Medulla oblongata (tissue), 1 donor: ENCODE measurements around the gene CDKL1.

Source experiments
- DNase-seq: peaks from one replicate; pipeline ENCODE4 v3.0.0-alpha.2; 2015; ENCODE audit errors: extremely low spot score

Gene CDKL1

DNA sequence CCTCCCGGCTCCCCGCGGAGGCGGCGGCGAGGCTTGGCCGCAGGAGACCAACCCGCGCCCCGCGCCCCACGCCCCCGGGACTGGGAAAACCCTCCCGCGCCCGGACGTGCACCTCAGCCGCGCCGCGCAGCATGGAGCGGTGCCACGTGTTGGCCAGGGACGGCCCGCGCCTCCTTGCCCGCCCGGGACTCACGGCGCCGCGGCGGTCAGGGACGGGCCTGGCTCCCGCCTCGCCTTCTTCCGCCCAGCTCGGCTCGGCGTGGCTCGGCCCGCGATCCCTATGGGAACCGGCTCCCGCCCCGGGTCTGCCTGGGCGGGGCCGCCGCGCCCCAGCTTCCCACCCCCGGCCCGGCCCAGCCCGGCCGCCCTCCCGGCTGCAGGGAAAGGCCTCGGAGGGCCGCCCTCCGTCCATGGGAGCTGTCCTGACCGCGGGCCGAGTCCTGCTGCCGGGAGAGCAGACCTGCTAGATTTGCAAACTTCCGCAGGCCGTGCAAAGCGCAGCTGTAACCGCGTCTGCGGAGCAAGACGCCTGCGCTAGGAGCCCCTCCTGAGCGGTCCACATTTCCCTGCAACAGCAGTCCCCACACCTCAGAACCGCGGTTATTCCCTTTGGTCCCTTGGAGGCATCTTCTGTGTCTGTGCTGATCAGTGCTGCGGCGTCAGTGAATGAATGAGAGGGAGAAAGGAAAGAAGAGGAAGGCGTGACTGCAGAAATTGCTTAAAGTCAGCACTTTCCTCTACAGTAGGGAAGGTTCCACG is at the start of gene CDKL1:
Gene CDKL1 (minus strand): TSS at position 251 of the 759 bp plus-strand sequence. CDS start 1,013 bp downstream, outside the sequence.
- peak; percentile 53 for DNase-seq

- DNase-seq, result no peak
Measured at GRCh38 chr14:50434528-50434927, 37.8 kb upstream of the CDKL1 start.

DNA sequence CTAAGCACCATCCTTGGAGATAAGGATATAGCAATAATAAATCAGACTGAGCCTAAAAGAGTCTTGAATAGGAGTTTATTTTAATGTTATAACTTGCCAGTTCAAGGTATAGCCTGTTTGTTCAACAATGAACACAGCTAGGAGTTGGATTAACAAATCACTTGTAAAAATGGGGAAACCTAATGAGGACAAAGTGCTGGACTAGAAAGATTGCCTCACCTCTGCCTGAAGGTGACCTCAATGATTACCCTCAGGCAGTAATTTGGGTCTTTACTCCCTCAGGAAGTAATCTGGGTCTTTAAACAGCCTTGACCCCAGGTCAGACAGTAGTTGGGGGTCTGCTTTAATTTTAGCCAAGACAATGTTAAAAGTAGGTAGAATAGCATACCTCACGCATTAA is 35.5 kb upstream of the CDKL1 start:
- no peak for DNase-seq

GRCh38 chr14:50425816-50426215 is 29.1 kb upstream of the CDKL1 start:
- DNase-seq, result no peak

GRCh38 chr14:50425105-50425504 is 28.4 kb upstream of the CDKL1 start:
- no peak for DNase-seq

DNA sequence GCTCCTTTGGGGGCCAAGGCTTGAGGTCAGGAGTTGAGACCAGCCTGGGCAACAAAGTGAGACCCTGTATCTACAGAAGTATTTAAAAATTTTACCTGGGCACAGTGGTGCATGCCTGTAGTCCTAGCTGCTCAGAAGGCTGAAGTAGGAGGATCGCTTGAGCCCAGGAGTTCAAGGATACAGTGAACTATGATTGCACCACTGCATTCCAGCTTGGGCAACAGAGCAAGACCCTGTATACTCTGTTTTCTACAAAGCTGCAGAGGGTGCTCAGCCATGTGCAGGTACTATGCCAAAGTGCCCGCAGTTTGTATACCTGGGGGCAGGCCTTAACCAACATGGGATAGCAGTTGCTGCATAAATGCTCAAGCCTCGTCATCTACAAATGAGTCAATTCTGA is 26.8 kb upstream of the CDKL1 start:
- DNase-seq, result no peak

DNA sequence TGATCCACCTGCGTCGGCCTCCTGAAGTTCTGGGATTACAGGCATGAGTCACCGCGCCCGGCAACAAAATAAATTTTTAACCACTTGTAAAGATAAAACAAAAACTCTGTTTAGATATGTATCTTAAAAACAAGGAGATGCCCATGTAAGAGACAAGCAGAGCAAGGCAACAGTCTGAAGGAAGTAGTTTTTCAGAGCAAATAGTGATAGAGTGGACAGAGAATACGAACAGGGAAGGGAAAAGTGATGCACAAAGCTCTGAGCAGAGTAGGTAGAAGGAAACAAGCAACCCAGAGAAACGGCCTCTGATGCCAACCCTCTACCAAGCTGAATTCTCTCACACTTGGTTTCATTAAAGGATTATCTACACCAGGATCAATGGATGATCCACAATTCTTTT is 24.8 kb upstream of the CDKL1 start:
- DNase-seq, result no peak

- DNase-seq, result no peak
Measured at GRCh38 chr14:50417853-50418252, 21.2 kb upstream of the CDKL1 start.

GRCh38 chr14:50410921-50411320 is 14.2 kb upstream of the CDKL1 start:
- no peak for DNase-seq

DNA sequence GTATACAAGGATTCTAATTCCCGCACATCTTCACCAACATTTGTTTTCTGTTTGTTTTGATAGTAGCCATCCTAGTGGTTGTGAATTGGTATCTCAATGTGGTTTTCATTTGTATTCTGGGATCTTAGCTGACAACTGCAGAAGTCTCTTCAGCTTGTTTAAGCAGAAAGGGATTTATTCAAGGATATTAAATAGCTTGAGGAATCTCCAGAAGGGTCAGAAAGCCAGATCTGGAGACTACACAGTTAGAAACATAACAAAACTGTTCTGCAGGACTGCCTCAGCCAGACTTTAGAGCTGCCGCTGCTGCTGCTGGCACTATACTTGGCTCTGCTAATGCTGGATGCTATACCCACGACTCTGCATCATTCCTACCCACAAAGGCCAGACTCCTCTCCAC is 13.4 kb upstream of the CDKL1 start:
- DNase-seq, result no peak

- DNase-seq, result no peak
Measured at GRCh38 chr14:50407111-50407812, 10.6 kb upstream of the CDKL1 start.

GRCh38 chr14:50403419-50403818 is 6.7 kb upstream of the CDKL1 start:
- DNase-seq, result no peak

GRCh38 chr14:50402965-50403364 is 6.3 kb upstream of the CDKL1 start:
- DNase-seq, result no peak

GRCh38 chr14:50400461-50400860 is 3.8 kb upstream of the CDKL1 start:
- DNase-seq, result no peak

GRCh38 chr14:50399251-50400032 is 2.8 kb upstream of the CDKL1 start:
- DNase-seq, result peak; percentile 14

- DNase-seq, result no peak
Measured at GRCh38 chr14:50398189-50398580, 1.5 kb upstream of the CDKL1 start.

DNA sequence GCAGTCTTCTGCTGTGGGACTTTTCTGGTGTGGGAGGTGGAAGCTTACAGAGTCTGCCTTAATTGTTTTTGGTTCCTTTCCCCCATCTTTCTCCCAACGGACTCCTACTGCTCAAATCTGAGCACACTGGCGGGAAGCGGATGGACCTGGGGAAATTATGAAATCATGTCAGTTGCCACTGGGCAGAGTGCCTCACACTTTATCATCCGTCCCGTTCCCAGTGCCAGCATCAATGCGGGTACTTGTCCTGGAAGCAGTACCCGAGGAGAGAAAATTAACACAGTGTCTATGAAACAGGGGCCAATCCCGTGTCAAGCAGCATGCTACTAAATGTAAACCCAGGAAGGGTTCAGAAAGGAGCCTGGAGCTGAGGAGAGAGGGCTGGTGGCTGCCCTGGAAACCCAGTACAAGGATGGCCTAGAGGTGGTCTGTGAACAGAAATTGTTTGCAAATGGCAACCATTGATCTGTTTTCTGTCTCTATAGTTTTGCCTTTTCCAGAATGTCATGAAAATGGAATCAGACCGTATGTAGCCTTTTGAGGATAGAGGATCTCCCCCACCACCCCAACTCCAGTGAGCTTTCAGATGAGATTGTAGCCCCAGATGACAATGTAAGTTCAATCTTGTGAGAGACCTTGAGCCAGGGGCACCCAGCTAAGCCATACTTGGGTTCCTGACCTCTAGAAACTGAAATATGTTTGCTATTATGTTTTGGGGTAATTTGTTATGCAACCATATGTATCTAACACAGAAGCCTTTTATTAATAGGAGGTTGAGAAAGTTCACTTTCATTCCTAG is 908 bp upstream of the CDKL1 start:
- DNase-seq, result peak; percentile 17

DNA sequence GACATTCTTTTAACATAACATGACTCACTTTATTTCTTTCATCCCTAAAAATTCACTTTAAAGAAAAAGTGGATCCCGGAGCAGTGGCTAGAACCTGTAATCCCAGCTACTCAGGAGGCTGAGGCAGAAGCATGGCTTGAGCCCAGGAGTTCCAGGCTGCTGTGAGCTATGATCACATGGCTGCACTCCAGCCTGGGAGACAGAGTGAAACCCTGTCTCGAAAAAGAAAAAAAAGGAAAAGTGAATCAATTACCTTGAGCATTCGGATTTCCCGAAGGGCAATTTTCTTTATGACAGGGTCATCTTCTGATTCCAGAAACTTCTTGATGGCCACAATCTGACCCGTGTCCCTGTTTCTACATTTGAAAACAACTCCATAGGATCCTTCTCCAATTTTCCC is 1.2 kb downstream of the CDKL1 start:
- DNase-seq, result peak; percentile 41

DNA sequence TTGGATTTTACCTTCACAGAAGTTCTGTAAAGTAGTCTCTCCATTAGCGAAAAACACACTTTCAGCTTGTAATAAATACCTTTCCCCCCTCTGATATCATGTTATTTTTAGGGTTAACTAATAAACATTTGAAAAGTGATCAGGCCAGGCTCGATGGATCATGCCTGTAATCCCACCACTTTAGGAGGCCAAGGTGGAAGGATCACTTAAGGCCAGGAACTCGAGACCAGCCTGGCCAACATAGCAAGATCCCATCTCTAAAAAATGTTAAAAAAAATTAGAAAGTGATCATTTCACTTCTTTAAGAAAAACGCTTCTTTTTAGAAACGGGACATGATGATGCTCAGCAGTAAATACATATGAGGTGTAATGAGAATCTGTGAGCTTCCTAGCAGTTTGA is 2.0 kb downstream of the CDKL1 start:
- no peak for DNase-seq

DNA sequence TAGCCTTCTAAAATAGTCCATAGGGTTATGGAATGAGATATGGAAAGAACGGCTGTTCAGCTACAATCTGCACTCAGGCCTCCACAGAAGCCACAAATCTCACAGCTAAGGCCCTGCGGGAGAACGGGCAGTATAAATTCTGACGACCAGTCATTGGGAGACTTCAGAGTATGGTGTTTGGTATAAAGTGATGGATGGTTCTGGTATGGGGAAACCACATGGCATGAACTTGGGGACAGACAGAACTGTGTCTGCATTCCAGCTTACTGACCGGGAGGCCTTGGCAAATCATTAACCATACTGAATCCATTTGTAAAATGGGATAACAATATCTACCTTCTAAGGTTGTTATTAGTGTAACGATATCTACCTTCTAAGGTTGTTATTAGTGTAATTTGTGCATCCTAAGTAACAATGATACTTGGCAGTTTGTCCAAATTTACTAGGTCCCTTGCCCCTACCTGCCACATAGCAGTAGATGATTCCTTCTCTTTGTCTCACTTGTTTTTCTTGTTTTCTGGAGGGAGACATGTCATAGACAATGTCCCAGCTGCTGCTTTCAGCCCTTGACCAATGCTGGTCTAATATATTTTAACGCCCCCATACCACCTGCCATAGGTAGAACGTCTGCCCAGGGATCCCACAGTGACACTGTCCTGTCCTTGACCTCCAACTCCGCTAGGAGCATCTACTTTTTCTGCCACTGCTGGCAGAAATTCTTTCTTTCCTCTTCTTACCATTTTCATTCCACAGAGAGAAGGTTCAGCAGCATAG is 6.8 kb downstream of the CDKL1 start:
- no peak for DNase-seq
